HL-60/S4 treated with retinoic acid at 250 ng/mL for 4 days and 3 days (cell line): ENCODE data around the gene ZNF75A.

Experiments used
- in situ Hi-C: fragments of 300-500 bp; cut with MboI; formaldehyde crosslinking; loops from 2 replicates; pipeline ENCODE4 v1.7.0; 2022; ENCODE audit warnings: low sequenced_read_pairs

ZNF75A gene

DNA sequence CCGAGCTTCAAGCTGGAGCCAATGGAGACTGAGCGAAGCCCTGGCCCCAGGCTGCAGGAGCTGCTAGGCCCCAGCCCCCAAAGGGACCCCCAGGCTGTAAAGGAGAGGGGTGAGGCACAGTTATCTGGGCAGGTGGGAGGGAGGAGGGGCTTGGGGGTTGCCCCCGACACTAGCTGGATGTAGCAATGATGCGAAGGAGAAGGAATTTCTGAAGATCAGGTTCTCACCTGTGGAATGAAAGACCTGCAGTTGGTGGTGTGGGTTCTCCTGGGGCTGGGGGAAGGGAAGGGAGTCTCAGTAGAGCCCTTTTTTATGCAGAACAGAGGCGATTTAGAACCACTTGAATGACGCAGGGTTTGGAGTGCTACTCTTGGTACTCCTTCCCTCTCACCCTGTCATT, 20.2 kb upstream of the ZNF75A start:
- in situ Hi-C loops, result no loop called here

- in situ Hi-C loops, result no loop called here
These were observed 15.2 kb upstream of the ZNF75A start for GRCh38 chr16:3289998-3290673.

- in situ Hi-C loops, result no loop called here
These were observed 12.7 kb upstream of the ZNF75A start for GRCh38 chr16:3292604-3293003.

- in situ Hi-C loops, result no loop called here
These were observed 10.1 kb upstream of the ZNF75A start for GRCh38 chr16:3295209-3295608.

- in situ Hi-C loops, result no loop called here
These were observed 9.5 kb upstream of the ZNF75A start for GRCh38 chr16:3295783-3296182.

GRCh38 chr16:3304370-3304769, 927 bp upstream of the ZNF75A start:
- in situ Hi-C loops, result no loop called here

GRCh38 chr16:3306078-3306477, 781 bp downstream of the ZNF75A start:
- in situ Hi-C loops, result no loop called here

- in situ Hi-C loops, result no loop called here
These were observed 6.2 kb downstream of the ZNF75A start for GRCh38 chr16:3311496-3311895.

GRCh38 chr16:3317315-3317999, 12.2 kb downstream of the ZNF75A start:
- in situ Hi-C loops, result no loop called here

DNA sequence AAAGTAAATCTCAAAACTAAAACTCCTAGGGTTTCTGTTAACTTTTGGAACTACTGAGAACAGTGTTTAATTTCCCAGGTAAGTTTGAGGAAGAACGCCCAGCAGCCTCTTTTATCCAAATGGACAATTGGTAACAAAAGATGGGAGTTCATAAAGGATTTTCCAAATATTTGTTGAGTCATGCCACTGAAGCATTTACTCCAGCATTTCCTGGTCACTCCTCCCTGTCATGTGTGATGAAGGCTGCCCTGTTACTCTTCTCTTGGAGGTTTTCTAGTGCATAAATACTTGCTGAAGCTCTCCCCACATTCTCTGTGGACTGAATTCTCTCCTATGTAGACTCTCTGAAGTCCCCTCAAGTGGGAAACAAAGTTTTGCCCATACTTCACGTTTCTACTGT, 16.5 kb downstream of the ZNF75A start:
- in situ Hi-C loops, result no loop called here

- in situ Hi-C loops, result no loop called here
These were observed 22.2 kb downstream of the ZNF75A start for GRCh38 chr16:3327514-3327913.

DNA sequence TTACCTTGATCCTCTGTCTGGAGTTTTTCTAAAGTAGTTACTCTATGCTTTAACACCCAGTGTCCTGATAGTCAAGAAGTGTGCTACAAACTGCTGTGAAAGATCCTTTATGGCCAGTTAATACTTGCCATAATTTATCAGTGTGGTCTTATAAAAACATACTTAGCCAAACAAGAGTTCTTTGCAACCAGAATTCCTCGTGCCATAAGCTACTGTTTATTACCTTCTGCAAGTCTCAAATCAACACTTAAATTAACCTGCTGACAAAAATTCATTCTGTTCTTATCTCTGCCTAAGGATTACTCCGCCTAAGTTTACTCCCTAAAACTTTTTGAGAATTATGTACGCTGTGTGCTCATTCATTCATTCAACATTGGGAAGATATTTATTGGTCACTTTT, 22.8 kb downstream of the ZNF75A start:
- in situ Hi-C loops, result no loop called here

- in situ Hi-C loops, result no loop called here
These were observed 23.3 kb downstream of the ZNF75A start for GRCh38 chr16:3328643-3329042.

GRCh38 chr16:3346041-3346440, 40.7 kb downstream of the ZNF75A start:
- in situ Hi-C loops, result no loop called here

GRCh38 chr16:3347586-3347985, 42.3 kb downstream of the ZNF75A start:
- in situ Hi-C loops, result no loop called here

DNA sequence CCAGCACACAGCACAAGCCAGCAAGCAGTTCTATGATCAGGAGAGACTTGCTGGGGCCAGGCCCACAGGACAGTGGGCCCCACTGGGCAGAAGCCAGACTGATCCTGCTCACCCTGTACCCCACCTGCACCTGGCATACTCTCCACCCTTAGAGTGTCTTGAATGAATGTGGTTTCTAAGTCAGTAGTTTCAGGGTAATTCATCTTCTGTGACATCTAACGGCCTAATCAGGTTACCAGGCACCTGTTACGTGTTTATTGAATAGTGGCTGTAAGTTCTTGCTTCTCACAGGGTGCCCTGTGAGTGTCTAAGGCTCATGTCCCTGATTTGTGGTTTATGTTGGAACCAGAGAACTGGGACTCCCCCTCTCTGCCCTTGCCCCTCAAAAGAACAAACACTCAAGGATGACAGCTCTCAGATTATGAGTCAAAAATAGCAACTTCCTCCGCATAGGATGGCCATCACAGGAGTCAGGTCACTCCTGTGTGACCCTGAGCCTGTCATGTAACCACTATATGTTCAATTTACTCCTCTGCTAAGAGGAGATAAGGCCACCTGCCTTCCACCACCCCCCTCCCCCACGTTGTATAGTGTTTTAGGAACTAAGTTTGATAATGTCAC, 43.4 kb downstream of the ZNF75A start:
- in situ Hi-C loops, result no loop called here

GRCh38 chr16:3349175-3349574, 43.9 kb downstream of the ZNF75A start:
- in situ Hi-C loops, result no loop called here

- in situ Hi-C loops, result no loop called here
These were observed 50.3 kb downstream of the ZNF75A start, which contains the start of gene OR2C1 for GRCh38 chr16:3355589-3355988. OR2C1 (plus strand) TSS chr16:3355889; CDS start chr16:3355941, 52 bp downstream.

GRCh38 chr16:3356118-3356517, 50.8 kb downstream of the ZNF75A start:
- in situ Hi-C loops, result no loop called here

- in situ Hi-C loops, result no loop called here
These were observed 53.6 kb downstream of the ZNF75A start for GRCh38 chr16:3358871-3359270.

DNA sequence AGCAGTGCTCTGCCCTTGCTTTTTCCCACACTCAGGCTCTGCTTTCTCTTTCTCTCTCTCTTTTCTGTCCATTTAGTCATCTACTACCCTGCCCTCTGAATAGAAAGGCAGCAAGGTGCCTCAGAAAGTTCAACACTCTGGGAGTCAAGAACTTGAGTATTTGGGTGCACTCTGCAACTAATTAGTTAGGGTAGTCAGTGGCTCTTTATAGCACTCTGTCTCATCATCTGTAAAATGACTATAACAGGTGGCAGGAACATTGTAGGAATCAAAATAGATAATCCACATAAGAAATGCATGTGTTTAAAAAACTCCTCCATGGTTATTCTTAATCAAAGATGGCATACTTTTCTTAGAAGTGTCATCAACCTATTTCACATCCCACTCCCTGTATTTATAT, 57.6 kb downstream of the ZNF75A start:
- in situ Hi-C loops, result no loop called here

- in situ Hi-C loops, result no loop called here
These were observed 58.5 kb downstream of the ZNF75A start for GRCh38 chr16:3363793-3364192.
